H1 (cell line): Measurements from ENCODE around the gene C1QL1. TPM values are rescaled to one million over a fixed set of nuclear protein-coding genes. Genes with fewer than 3 reads are reported as not detected.
A peak's percentile ranks its signal among the peaks of the same experiment; 100 is the strongest.

Source experiments
- CTCF ChIA-PET: fragments of 300-600 bp; sonication (Branson Sonifier 250); formaldehyde crosslinking; loops from one replicate; lab custom pipeline; 2021; ENCODE audit not compliant: partially characterized antibody; lab: Charles Lee
- POLR2A ChIA-PET: fragments of 300-600 bp; sonication (Branson Sonifier 250); formaldehyde crosslinking; loops from one replicate; lab custom pipeline; 2021; ENCODE audit warnings: inconsistent platforms; ENCODE audit not compliant: partially characterized antibody; lab: Charles Lee
- DNase-seq, 2 experiments: peaks; one replicate each; pipeline versions ENCODE4 v3.0.0 to v3.0.0-alpha.2; 2010 to 2022; ENCODE audit warnings: low spot score in 2 of 2, low read depth in 1 of 2, mixed read lengths in 1 of 2
- FAIRE-seq: peaks from 2 replicates; lab custom pipeline; 2011; peaks lifted over from hg19 to GRCh38; lab: Jason Lieb, UNC
- H2AFZ ChIP-seq: 2 replicates; pipeline ENCODE4 v1.8.1; 2012; ENCODE audit warnings: low read length, inconsistent platforms
- H2AK5ac ChIP-seq: 2 replicates; pipeline ENCODE4 v1.6.1; 2013; ENCODE audit warnings: low read depth, low read length
- H2BK120ac ChIP-seq: replicated peaks from 2 replicates; pipeline ENCODE3; 2013; ENCODE audit warnings: low read depth, low read length, inconsistent platforms
- H2BK12ac ChIP-seq: 2 replicates; pipeline ENCODE4 v1.6.1; 2013; ENCODE audit warnings: low read depth, low read length
- H2BK15ac ChIP-seq: 2 replicates; pipeline ENCODE4 v1.6.1; 2013; ENCODE audit warnings: low read length
- H2BK20ac ChIP-seq: 2 replicates; pipeline ENCODE4 v1.6.1; 2013; ENCODE audit warnings: low read length
- H2BK5ac ChIP-seq: 2 replicates; pipeline ENCODE4 v1.6.1; 2013; ENCODE audit warnings: low read depth, low read length
- H3K14ac ChIP-seq: 2 replicates; pipeline ENCODE4 v1.6.1; 2013; ENCODE audit warnings: inconsistent platforms; ENCODE audit not compliant: insufficient read length
- H3K18ac ChIP-seq: 2 replicates; pipeline ENCODE4 v1.6.1; 2013; ENCODE audit warnings: low read length; ENCODE audit errors: extremely low read depth
- H3K23ac ChIP-seq: 2 replicates; pipeline ENCODE4 v1.6.1; 2013; ENCODE audit warnings: inconsistent platforms; ENCODE audit not compliant: insufficient read length
- H3K23me2 ChIP-seq: 2 replicates; pipeline ENCODE4 v1.6.1; 2013; ENCODE audit warnings: low read depth, low read length
- H3K27ac ChIP-seq: 2 replicates; pipeline ENCODE4 v1.6.1; 2011; ENCODE audit warnings: low read depth, low read length, inconsistent platforms
- H3K27me3 ChIP-seq, 4 experiments: replicated peaks in 1 of 4; 1 replicate in 1 of 4; 2 replicates in 3 of 4; pipeline versions ENCODE4 v1.6.1 to v1.8.1; 2011 to 2013; ENCODE audit warnings: low read length in 3 of 4, mild to moderate bottlenecking in 3 of 4, inconsistent platforms in 2 of 4, mixed read lengths in 2 of 4, moderate library complexity in 1 of 4; ENCODE audit not compliant: control insufficient read depth in 3 of 4, insufficient read depth in 3 of 4; ENCODE audit errors: extremely low read depth in 1 of 4
- H3K36me3 ChIP-seq, 4 experiments: 2 replicates each; pipeline versions ENCODE4 v1.6.1 to v1.8.1; 2011 to 2013; ENCODE audit warnings: mild to moderate bottlenecking in 4 of 4, low read length in 3 of 4, moderate library complexity in 2 of 4, control low read depth in 1 of 4, inconsistent platforms in 1 of 4; ENCODE audit not compliant: insufficient read depth in 4 of 4, control insufficient read depth in 2 of 4
- H3K4ac ChIP-seq: replicated peaks from 2 replicates; pipeline ENCODE3; 2013; ENCODE audit warnings: low read length, low read depth, mixed read lengths, inconsistent platforms; ENCODE audit not compliant: insufficient read length
- H3K4me1 ChIP-seq, 4 experiments: replicated peaks in 1 of 4; 1 replicate in 1 of 4; 2 replicates in 3 of 4; pipeline versions ENCODE4 v1.6.1 to v1.8.1; 2011 to 2013; ENCODE audit warnings: low read length in 3 of 4, inconsistent platforms in 2 of 4, mixed read lengths in 1 of 4; ENCODE audit not compliant: insufficient read depth in 4 of 4, control insufficient read depth in 3 of 4
- H3K4me2 ChIP-seq, 2 experiments: 2 replicates each; pipeline versions ENCODE4 v1.6.1 to v1.8.1; 2011 to 2013; ENCODE audit warnings: low read depth in 2 of 2, low read length in 2 of 2, control low read depth in 1 of 2, inconsistent platforms in 1 of 2, mild to moderate bottlenecking in 1 of 2; ENCODE audit not compliant: insufficient read depth in 1 of 2
- H3K4me3 ChIP-seq, 4 experiments: fragments of 200-600, 300-600 bp in 1 of 4; sonication (generic), shearing (Covaris generic), sonication (Bioruptor Twin) in 1 of 4; 2 replicates each; pipeline versions ENCODE4 v1.5.1 to v1.8.1; 2011 to 2016; ENCODE audit warnings: low read length in 4 of 4, low read depth in 3 of 4, control low read depth in 2 of 4, inconsistent platforms in 2 of 4, mild to moderate bottlenecking in 2 of 4, mixed read lengths in 1 of 4, moderate library complexity in 1 of 4; ENCODE audit not compliant: insufficient read depth in 2 of 4; ENCODE audit errors: extremely low read depth in 1 of 4
- H3K56ac ChIP-seq: replicated peaks from 2 replicates; pipeline ENCODE3; 2013; ENCODE audit warnings: low read depth, mild to moderate bottlenecking, mixed read lengths, low read length, inconsistent platforms; ENCODE audit not compliant: insufficient read length
- H3K79me1 ChIP-seq: 2 replicates; pipeline ENCODE4 v1.6.1; 2013; ENCODE audit warnings: low read depth, low read length, control low read depth
- H3K79me2 ChIP-seq, 2 experiments: 2 replicates each; pipeline versions ENCODE4 v1.6.1 to v1.8.1; 2012 to 2013; ENCODE audit warnings: low read length in 2 of 2, mild to moderate bottlenecking in 2 of 2, inconsistent platforms in 1 of 2; ENCODE audit not compliant: insufficient read depth in 2 of 2, control insufficient read depth in 1 of 2
- H3K9ac ChIP-seq, 4 experiments: replicated peaks in 1 of 4; 1 replicate in 1 of 4; 2 replicates in 3 of 4; pipeline versions ENCODE4 v1.6.1 to v1.8.1; 2011 to 2013; ENCODE audit warnings: low read depth in 3 of 4, low read length in 3 of 4, control low read depth in 2 of 4, mild to moderate bottlenecking in 2 of 4, moderate library complexity in 2 of 4, inconsistent platforms in 1 of 4; ENCODE audit errors: extremely low read depth in 1 of 4
- H3K9me3 ChIP-seq, 2 experiments: 2 replicates each; pipeline versions ENCODE4 v1.6.1 to v1.8.1; 2012 to 2013; ENCODE audit warnings: mild to moderate bottlenecking in 2 of 2, moderate library complexity in 2 of 2, control low read depth in 1 of 2, inconsistent platforms in 1 of 2, low read depth in 1 of 2, low read length in 1 of 2, mixed read lengths in 1 of 2; ENCODE audit not compliant: insufficient read depth in 2 of 2
- H4K20me1 ChIP-seq, 2 experiments: replicated peaks in 1 of 2; 2 replicates each; pipeline versions ENCODE3 to v1.8.1; 2011 to 2013; ENCODE audit warnings: inconsistent platforms in 2 of 2, low read length in 2 of 2, mild to moderate bottlenecking in 1 of 2; ENCODE audit not compliant: insufficient read depth in 2 of 2, control insufficient read depth in 1 of 2
- H4K5ac ChIP-seq: 2 replicates; pipeline ENCODE4 v1.6.1; 2013; ENCODE audit warnings: low read length, low read depth, mixed read lengths, inconsistent platforms; ENCODE audit not compliant: insufficient read length
- H4K8ac ChIP-seq: 2 replicates; pipeline ENCODE4 v1.8.0; 2013; ENCODE audit warnings: mild to moderate bottlenecking, moderate library complexity, low read length, inconsistent platforms; ENCODE audit not compliant: insufficient read depth; ENCODE audit errors: extremely low read depth
- H4K91ac ChIP-seq: replicated peaks from 2 replicates; pipeline ENCODE3; 2013; ENCODE audit warnings: low read length, mixed read lengths, inconsistent platforms; ENCODE audit not compliant: insufficient read length
- CTCF ChIP-seq, 3 experiments: IDR thresholded peaks; 1 replicate in 2 of 3; 2 replicates in 1 of 3; pipeline versions ENCODE4 v1.5.1 to v1.6.1; 2011; ENCODE audit warnings: low read length in 3 of 3, mild to moderate bottlenecking in 3 of 3, inconsistent platforms in 2 of 3, low read depth in 1 of 3, moderate library complexity in 1 of 3; ENCODE audit not compliant: insufficient read depth in 1 of 3; ENCODE audit errors: control extremely low read depth in 1 of 3
- EZH2 ChIP-seq: fragments of 200-600 bp; sonication (generic); IDR thresholded peaks from 2 replicates; pipeline ENCODE4 v1.7.1; 2012; ENCODE audit warnings: low read depth, mild to moderate bottlenecking, moderate library complexity, low read length, inconsistent platforms; ENCODE audit not compliant: severe bottlenecking
- WGBS, 2 experiments: shearing (Covaris generic) in 1 of 2; methylation state at CpG; one replicate each; pipeline versions ENCODE4 v1.1.6 to v1.1.7; 2013 to 2015; ENCODE audit warnings: low lambda C conversion rate in 2 of 2, mixed read lengths in 2 of 2, inconsistent platforms in 1 of 2, low coverage in 1 of 2, missing lambda C conversion rate in 1 of 2; ENCODE audit not compliant: insufficient replicate concordance in 2 of 2, insufficient coverage in 1 of 2, insufficient read length in 1 of 2; ENCODE audit errors: extremely low coverage in 1 of 2, missing lambda C conversion rate in 1 of 2; 5-methylcytosine and 5-hydroxymethylcytosine counted together
- polyA plus RNA-seq, 7 experiments: library from polyadenylated mRNA; depleted of rRNA in 3 of 7; stranded (reverse) in 5 of 7; unstranded in 2 of 7; fragments of >200 nt in 5 of 7; fragments of 200-250 nt in 2 of 7; gene quantifications; 1 replicate in 5 of 7; 2 replicates in 1 of 7; 4 replicates in 1 of 7; pipeline versions ENCODE4 v1.2.1 to v1.2.3, GENCODE V29; 2011 to 2013; ENCODE audit warnings: missing spikeins in 2 of 7, mixed read lengths in 2 of 7
- total RNA-seq: library from RNA; stranded (reverse); fragmentation: NEBNext Ultra II Directional; extraction: Animal tissue kit (Norgen Biotek cat#: 25700); gene quantifications from 2 replicates; pipeline ENCODE4 v1.2.1, GENCODE V29; 2021

C1QL1 gene
- total and polyA plus RNA-seq, 2 of the 8 experiments (the other 6 are each of a cell fraction or from before 2014, with no cell fraction given) = 7.6 to 10.5 TPM

GRCh38 chr17:44921122-44921882 is 46.8 kb downstream of the C1QL1 start:
- Histone ChIP-seq H3K27ac (no peak overlapping the region), H3K56ac (no peak overlapping the region), H3K4ac (no peak overlapping the region), H3K36me3 (peaks cover 0 to 5% (median 2%) of the 10 kb centered on the region in 4 experiments; a peak in 5 of 8 replicates), H2BK20ac (peak overlapping the region; percentile 38; the same call in 1 of the 2 replicates), H3K9me3 (no peaks in the 10 kb centered on the region), H3K4me2 (peak overlapping the region; percentile 1 to 38; a peak in 2 of 4 replicates), H3K9ac (no peak overlapping the region), H3K27me3 (no peaks in the 10 kb centered on the region), H4K20me1 (no peaks in the 10 kb centered on the region), H2BK12ac (peak overlapping the region; percentile 12; the same call in 1 of the 2 replicates)
- CTCF ChIA-PET = interaction anchor here (0.7 to 13.0 kb wide), 41 partner anchors 8 to 277 kb away, joined by 3 to 243 read pairs (median 6); partner anchors contain the start of genes ACBD4 and C1QL1
- POLR2A ChIA-PET = interaction anchor here (0.8 to 5.3 kb wide), 19 partner anchors 8 to 227 kb away, joined by 3 to 25 read pairs (median 5); partner anchors contain the start of genes ACBD4, EFTUD2 and HEXIM1
- 46% methylated on average over 11 of the region's 11 CpGs; no CpG with 5 or more reads in 1 of the 2 experiments for WGBS, 2 experiments
- DNase-seq = peak in 1 of 2 experiments; percentile 73
- FAIRE-seq = no peak
- TF ChIP-seq EZH2 = no peak
- peak in 1 of 3 experiments; percentile 7; a peak in 1 of 4 replicates for TF ChIP-seq CTCF (IDR thresholded peaks at IDR 0.05; ENCODE audit: control extremely low read depth in 1 of 3, insufficient read depth in 1 of 3, low read depth in 1 of 3, low read length in 3 of 3)
- TF ChIP-seq, all 59 proteins: peak for 1
- H2BK120ac ChIP-seq = no peak overlapping the region
- H3K79me1 ChIP-seq = no peaks in the 10 kb centered on the region
- peaks cover 6 to 15% (median 9%) of the 10 kb centered on the region in 4 experiments for H3K4me1 ChIP-seq
- no peak overlapping the region for H4K91ac ChIP-seq
- 0 out of 2 replicates have a peak overlapping the region, but pooled peaks have one; percentile 14 for H2AFZ ChIP-seq
- no peak overlapping the region for H3K4me3 ChIP-seq
- H4K5ac ChIP-seq = no peak overlapping the region
- peak overlapping the region; percentile 77; the same call in 1 of the 2 replicates for H2BK15ac ChIP-seq
- H3K23ac ChIP-seq = no peak overlapping the region
- no peak overlapping the region; the same call in 1 of the 2 replicates for H2AK5ac ChIP-seq
- no peaks in the 10 kb centered on the region for H3K79me2 ChIP-seq
- H3K18ac ChIP-seq = peak overlapping the region; percentile 16; the same call in 1 of the 2 replicates
- H3K23me2 ChIP-seq = no peaks in the 10 kb centered on the region; the same call in 1 of the 2 replicates
- H2BK5ac ChIP-seq = no peak overlapping the region
- H4K8ac ChIP-seq = no peak overlapping the region
- no peak overlapping the region for H3K14ac ChIP-seq
